Measurements from ENCODE around the gene IGF2BP3. TPM values are rescaled to one million over a fixed set of nuclear protein-coding genes. Genes with fewer than 3 reads are reported as not detected.

The IGF2BP3 gene
- total RNA-seq, 4 donors from 2014 or later = 45.8 TPM; not detected in 3

DNA sequence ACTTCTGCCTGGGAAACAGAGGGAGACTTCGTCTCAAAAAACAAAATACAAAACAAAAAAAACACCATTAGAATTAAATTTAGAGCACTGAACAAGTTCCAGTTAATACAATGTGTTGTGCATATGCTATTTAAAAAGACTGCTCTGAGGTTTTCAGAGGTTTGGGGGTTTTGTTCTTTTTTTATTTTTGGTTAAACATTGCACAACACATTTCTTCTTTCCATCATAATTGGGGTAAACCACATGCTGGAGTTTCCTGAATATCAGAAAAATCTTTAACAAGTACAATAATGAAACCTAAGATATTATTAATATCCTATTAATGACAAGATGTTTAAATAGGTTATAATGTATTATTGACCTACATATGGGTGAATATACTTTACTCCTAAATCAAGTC lies 26.3 kb downstream of the IGF2BP3 start:
- no peak overlapping the region for H3K27ac ChIP-seq
- H3K4me1 ChIP-seq = no peaks in the 10 kb centered on the region
- no peak for TF ChIP-seq POLR2A (IDR thresholded peaks at IDR 0.05)
- TF ChIP-seq, protein P1, sequence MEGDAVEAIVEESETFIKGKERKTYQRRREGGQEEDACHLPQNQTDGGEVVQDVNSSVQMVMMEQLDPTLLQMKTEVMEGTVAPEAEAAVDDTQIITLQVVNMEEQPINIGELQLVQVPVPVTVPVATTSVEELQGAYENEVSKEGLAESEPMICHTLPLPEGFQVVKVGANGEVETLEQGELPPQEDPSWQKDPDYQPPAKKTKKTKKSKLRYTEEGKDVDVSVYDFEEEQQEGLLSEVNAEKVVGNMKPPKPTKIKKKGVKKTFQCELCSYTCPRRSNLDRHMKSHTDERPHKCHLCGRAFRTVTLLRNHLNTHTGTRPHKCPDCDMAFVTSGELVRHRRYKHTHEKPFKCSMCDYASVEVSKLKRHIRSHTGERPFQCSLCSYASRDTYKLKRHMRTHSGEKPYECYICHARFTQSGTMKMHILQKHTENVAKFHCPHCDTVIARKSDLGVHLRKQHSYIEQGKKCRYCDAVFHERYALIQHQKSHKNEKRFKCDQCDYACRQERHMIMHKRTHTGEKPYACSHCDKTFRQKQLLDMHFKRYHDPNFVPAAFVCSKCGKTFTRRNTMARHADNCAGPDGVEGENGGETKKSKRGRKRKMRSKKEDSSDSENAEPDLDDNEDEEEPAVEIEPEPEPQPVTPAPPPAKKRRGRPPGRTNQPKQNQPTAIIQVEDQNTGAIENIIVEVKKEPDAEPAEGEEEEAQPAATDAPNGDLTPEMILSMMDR (IDR thresholded peaks at IDR 0.05) = no peak
- no peaks in the 10 kb centered on the region for H3K36me3 ChIP-seq
- no peak overlapping the region for H3K4me3 ChIP-seq
- no peaks in the 10 kb centered on the region for H3K27me3 ChIP-seq
- intact Hi-C loops (cut with DNase I; ENCODE audit: low total_unique reads) = no loop called here
- no peaks in the 10 kb centered on the region for H3K9me3 ChIP-seq
- DNase-seq = no peak

DNA sequence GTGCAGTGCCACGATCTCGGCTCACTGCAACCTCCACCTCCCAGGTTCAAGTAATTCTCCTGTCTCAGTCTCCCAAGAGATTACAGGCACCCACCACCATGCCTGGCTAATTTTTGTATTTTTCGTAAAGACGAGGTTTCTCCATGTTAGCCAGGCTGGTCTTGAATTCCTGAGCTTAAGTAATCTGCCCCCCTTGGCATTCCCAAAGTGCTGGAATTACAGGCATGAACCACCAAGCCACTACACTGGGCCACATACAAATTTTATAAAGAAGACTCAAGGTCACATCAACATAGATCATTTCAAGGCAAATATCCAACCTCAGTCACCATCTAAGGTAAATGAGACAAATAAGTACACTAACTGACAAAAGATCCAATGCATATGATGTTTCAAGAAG lies 32.1 kb downstream of the IGF2BP3 start:
- TF ChIP-seq POLR2A (IDR thresholded peaks at IDR 0.05) = no peak
- TF ChIP-seq, protein P1 (IDR thresholded peaks at IDR 0.05) = no peak
- Histone ChIP-seq H3K9me3 (no peaks in the 10 kb centered on the region), H3K27me3 (no peaks in the 10 kb centered on the region), H3K4me1 (no peaks in the 10 kb centered on the region), H3K36me3 (no peaks in the 10 kb centered on the region), H3K4me3 (no peak overlapping the region), H3K27ac (no peak overlapping the region)
- DNase-seq = no peak
- intact Hi-C loops (cut with DNase I; ENCODE audit: low total_unique reads) = no loop called here

DNA sequence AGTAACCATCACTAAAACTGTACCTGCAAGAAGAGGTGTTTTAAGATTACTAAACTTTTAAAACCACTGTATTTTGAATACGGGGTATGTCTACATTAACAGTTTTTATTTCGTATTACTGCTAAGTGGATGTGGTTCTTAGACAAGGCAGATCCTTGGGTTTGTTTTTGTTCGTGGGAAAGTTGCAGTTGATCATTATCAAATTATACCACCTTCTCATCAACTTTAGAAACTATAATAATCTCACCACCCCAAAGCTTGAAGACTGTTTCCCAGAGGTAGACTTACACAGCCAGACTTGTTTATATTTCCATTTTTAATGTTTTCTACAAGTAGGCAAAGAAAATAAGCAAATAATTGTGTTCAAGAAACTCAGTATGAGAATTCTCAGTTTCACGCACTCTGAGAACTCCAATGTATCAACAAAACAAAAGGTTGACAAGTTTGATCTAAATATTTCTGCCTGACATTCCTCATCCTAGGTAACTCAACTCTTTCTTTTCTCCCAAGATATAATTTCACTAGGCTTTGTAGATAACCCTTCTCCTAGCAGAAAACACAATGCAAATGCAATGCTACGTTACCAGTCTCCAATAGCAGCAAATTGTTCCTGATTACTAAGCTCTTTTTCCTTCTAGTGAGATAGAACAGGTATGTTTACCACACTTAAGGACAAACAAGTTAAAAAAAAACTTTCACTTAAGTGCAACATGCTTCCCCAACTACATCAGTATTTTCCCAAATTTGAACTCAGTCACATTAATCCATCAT lies 36.0 kb downstream of the IGF2BP3 start:
- intact Hi-C loops (cut with DNase I; ENCODE audit: low total_unique reads) = no loop called here
- no peak for DNase-seq
- H3K9me3 ChIP-seq = no peaks in the 10 kb centered on the region
- H3K27ac ChIP-seq = no peak overlapping the region
- H3K27me3 ChIP-seq = no peaks in the 10 kb centered on the region
- H3K4me1 ChIP-seq = no peaks in the 10 kb centered on the region
- H3K4me3 ChIP-seq = no peak overlapping the region
- H3K36me3 ChIP-seq = no peaks in the 10 kb centered on the region
- TF ChIP-seq, protein P1 (IDR thresholded peaks at IDR 0.05) = no peak
- no peak for TF ChIP-seq POLR2A (IDR thresholded peaks at IDR 0.05)

DNA sequence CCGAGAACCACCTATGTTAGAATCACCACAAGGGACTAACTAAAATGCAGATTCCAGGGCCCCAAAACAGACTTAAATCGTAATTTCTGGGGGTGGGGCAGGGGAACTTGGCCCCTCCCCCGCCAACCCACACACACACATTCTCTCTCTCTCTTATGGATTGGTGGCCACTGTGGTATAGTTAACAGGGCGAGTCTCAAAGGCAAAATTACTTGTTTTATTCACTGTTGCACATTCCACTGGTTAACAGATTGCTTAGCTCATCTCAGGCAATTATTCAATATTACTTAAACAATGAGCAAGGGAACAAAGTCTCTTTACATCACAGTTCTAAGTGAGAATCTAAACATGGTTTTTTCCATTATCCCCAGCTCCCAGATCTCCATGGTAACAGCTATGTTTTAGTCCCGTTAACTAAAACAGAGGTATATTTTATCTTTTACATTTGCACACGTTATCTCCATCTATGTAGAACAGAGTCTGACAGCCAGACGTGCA lies 38.5 kb downstream of the IGF2BP3 start:
- DNase-seq = no peak
- Histone ChIP-seq H3K36me3 (no peaks in the 10 kb centered on the region), H3K27me3 (no peaks in the 10 kb centered on the region), H3K27ac (no peak overlapping the region), H3K9me3 (no peaks in the 10 kb centered on the region), H3K4me3 (no peak overlapping the region), H3K4me1 (no peaks in the 10 kb centered on the region)
- TF ChIP-seq, protein P1 (IDR thresholded peaks at IDR 0.05) = no peak
- TF ChIP-seq POLR2A (IDR thresholded peaks at IDR 0.05) = no peak
- intact Hi-C loops (cut with DNase I; ENCODE audit: low total_unique reads) = no loop called here

DNA sequence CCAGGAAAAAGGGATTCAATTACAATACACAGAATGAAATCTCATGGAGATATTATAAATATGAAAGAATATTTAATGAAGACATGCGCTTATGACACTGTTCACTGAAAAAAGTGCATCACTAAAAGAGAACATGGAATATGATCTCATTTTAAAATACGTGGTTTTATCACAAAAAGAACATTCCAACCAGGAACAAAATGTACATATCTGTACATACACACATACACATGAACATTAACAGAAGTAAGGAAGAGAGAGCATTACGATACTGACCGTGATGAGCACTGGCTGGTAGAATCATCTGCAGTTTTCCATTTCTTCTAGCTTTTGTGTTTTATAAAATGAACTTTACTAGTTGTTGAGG lies 39.4 kb downstream of the IGF2BP3 start:
- H3K4me1 ChIP-seq = no peaks in the 10 kb centered on the region
- no peak for TF ChIP-seq POLR2A (IDR thresholded peaks at IDR 0.05)
- TF ChIP-seq, protein P1 (IDR thresholded peaks at IDR 0.05) = no peak
- H3K4me3 ChIP-seq = no peak overlapping the region
- intact Hi-C loops (cut with DNase I; ENCODE audit: low total_unique reads) = no loop called here
- DNase-seq = no peak
- no peaks in the 10 kb centered on the region for H3K27me3 ChIP-seq
- H3K36me3 ChIP-seq = no peaks in the 10 kb centered on the region
- no peak overlapping the region for H3K27ac ChIP-seq
- H3K9me3 ChIP-seq = no peaks in the 10 kb centered on the region
